Measurements from ENCODE around the gene PTRH1. TPM values are rescaled to one million over a fixed set of nuclear protein-coding genes. Genes with fewer than 3 reads are reported as not detected.

The PTRH1 gene
- total RNA-seq, 1 donor from 2014 or later, result 9.1 TPM

- H3K4me1 ChIP-seq, result no peaks in the 10 kb centered on the region
- peak; percentile 29 for TF ChIP-seq CTCF (IDR thresholded peaks at IDR 0.05)
- H3K27ac ChIP-seq, result peak overlapping the region; percentile 92
- H3K36me3 ChIP-seq, result peaks cover 5% of the 10 kb centered on the region
- intact Hi-C loops (cut with DNase I), result no loop called here
- peak; percentile 98 for DNase-seq
- peak; percentile 98 to 99 for ATAC-seq
- H3K27me3 ChIP-seq (ENCODE audit: low read depth), result no peaks in the 10 kb centered on the region
- no peaks in the 10 kb centered on the region for H3K9me3 ChIP-seq
- peak overlapping the region; percentile 47 for H3K4me3 ChIP-seq
Observed at GRCh38 chr9:127698985-127699670, 16.3 kb downstream of the PTRH1 start.

GRCh38 chr9:127698386-127698785 is 17.1 kb downstream of the PTRH1 start:
- no peak overlapping the region for H3K27ac ChIP-seq
- intact Hi-C loops (cut with DNase I), result no loop called here

GRCh38 chr9:127697575-127697974 is 17.9 kb downstream of the PTRH1 start:
- TF ChIP-seq CTCF (IDR thresholded peaks at IDR 0.05), result no peak
- Histone ChIP-seq H3K4me1 (no peaks in the 10 kb centered on the region), H3K9me3 (no peaks in the 10 kb centered on the region), H3K27me3 (ENCODE audit: low read depth) (no peaks in the 10 kb centered on the region), H3K4me3 (no peak overlapping the region), H3K36me3 (peaks cover 16% of the 10 kb centered on the region), H3K27ac (no peak overlapping the region)
- intact Hi-C loops (cut with DNase I), result no loop called here
- no peak for ATAC-seq
- DNase-seq, result no peak

More at GRCh38 chr9:127698386-127698785, 17.1 kb downstream of the PTRH1 start:
- Histone ChIP-seq H3K27me3 (ENCODE audit: low read depth) (no peaks in the 10 kb centered on the region), H3K9me3 (no peaks in the 10 kb centered on the region), H3K36me3 (peaks cover 10% of the 10 kb centered on the region), H3K4me1 (no peaks in the 10 kb centered on the region), H3K4me3 (no peak overlapping the region)
- no peak for DNase-seq
- no peak for ATAC-seq
- no peak for TF ChIP-seq CTCF (IDR thresholded peaks at IDR 0.05)

GRCh38 chr9:127694890-127695720 is 20.4 kb downstream of the PTRH1 start:
- Histone ChIP-seq H3K27me3 (ENCODE audit: low read depth) (no peaks in the 10 kb centered on the region), H3K9me3 (no peaks in the 10 kb centered on the region), H3K36me3 (peaks cover 40% of the 10 kb centered on the region), H3K27ac (no peak overlapping the region), H3K4me3 (no peak overlapping the region), H3K4me1 (no peaks in the 10 kb centered on the region)
- TF ChIP-seq CTCF (IDR thresholded peaks at IDR 0.05), result no peak
- intact Hi-C loops (cut with DNase I), result no loop called here
- ATAC-seq (no peak), DNase-seq (no peak)

- no peaks in the 10 kb centered on the region for H3K27me3 ChIP-seq (ENCODE audit: low read depth)
- H3K27ac ChIP-seq, result no peak overlapping the region
- intact Hi-C loops (cut with DNase I), result no loop called here
- H3K36me3 ChIP-seq, result peaks cover 53% of the 10 kb centered on the region
- no peaks in the 10 kb centered on the region for H3K4me1 ChIP-seq
- DNase-seq (no peak), ATAC-seq (no peak)
- no peak overlapping the region for H3K4me3 ChIP-seq
- TF ChIP-seq CTCF (IDR thresholded peaks at IDR 0.05), result no peak
- H3K9me3 ChIP-seq, result no peaks in the 10 kb centered on the region
Observed at GRCh38 chr9:127693697-127694096, 21.8 kb downstream of the PTRH1 start.
